Measurements from ENCODE around the gene AGA.

GRCh38 chr4:177404986-177405385 lies 37.3 kb downstream of the AGA start:
- TF ChIP-seq POLR2A (IDR thresholded peaks at IDR 0.05) (no peak), CTCF (IDR thresholded peaks at IDR 0.05) (no peak)
